GM12874 (cell line): ENCODE results near the gene METTL9.

ENCODE experiments used
- TF ChIP-seq, protein P1 (sequence below): IDR thresholded peaks from 2 replicates; pipeline ENCODE4 v1.5.1; 2011; ENCODE audit warnings: low read depth, mild to moderate bottlenecking, control low read depth, low read length, moderate library complexity; ENCODE audit not compliant: insufficient read depth

METTL9 gene

DNA sequence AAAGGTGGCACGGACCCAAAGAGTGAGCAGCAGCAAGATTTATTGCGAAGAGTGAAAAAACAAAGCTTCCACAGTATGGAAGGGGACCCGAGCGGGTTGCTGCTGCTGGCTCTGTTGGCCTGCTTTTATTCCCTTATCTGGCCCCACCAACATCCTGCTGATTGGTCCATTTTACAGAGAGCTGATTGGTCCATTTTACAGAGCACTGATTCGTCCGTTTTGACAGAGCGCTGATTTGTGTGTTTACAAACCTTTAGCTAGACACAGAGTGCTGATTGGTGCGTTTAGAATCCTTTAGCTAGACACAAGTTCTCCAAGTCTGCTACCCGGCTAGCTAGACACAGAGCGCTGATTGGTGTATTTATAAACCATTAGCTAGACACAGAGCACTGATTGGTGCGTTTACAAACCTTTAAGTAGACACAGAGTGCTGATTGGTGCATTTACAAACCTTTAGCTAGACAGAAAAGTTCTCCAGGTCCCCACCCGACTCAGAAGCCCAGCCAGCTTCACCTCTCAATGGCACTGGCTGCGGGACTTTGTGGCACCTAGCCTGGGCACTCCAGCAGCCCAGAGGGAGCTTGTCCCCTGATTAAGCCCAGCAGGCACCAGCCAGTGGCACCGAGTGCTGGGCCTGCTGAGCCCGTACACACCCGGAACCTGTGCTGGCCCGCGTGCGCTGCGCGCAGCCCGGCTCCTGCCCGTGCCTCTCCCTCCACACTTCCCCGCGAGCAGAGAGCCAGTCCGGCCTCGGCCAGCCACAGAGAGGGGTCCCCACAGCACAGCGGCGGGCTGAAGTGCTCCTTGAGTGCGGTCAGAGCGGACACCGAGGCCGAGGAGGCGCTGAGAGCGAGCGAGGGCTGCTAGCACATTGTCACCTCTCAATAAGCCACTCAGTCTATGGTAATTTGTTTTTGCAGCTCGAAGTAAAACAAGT is 37.9 kb downstream of the METTL9 start:
- TF ChIP-seq, protein P1, sequence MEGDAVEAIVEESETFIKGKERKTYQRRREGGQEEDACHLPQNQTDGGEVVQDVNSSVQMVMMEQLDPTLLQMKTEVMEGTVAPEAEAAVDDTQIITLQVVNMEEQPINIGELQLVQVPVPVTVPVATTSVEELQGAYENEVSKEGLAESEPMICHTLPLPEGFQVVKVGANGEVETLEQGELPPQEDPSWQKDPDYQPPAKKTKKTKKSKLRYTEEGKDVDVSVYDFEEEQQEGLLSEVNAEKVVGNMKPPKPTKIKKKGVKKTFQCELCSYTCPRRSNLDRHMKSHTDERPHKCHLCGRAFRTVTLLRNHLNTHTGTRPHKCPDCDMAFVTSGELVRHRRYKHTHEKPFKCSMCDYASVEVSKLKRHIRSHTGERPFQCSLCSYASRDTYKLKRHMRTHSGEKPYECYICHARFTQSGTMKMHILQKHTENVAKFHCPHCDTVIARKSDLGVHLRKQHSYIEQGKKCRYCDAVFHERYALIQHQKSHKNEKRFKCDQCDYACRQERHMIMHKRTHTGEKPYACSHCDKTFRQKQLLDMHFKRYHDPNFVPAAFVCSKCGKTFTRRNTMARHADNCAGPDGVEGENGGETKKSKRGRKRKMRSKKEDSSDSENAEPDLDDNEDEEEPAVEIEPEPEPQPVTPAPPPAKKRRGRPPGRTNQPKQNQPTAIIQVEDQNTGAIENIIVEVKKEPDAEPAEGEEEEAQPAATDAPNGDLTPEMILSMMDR, result no peak

- TF ChIP-seq, protein P1, result no peak
These were observed 39.2 kb downstream of the METTL9 start for GRCh38 chr16:21638573-21638975.

DNA sequence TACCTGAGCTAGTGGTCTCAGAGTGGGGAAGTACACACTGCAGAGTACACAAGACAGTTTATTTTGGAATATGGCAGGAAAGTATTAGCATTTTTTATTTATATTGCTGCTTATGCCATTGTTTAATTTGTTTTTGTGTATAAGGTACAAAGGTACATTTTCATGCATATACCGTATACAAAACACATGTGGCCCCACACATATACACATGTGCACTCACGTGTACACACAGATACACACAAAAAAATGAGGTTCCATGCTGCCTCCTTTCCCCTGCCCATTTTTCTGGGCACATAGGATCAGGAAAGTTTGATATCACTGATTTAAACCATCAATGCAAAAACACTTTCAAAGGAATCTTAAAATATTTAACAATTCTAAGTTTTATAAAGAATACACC is 40.1 kb downstream of the METTL9 start:
- TF ChIP-seq, protein P1, result no peak

DNA sequence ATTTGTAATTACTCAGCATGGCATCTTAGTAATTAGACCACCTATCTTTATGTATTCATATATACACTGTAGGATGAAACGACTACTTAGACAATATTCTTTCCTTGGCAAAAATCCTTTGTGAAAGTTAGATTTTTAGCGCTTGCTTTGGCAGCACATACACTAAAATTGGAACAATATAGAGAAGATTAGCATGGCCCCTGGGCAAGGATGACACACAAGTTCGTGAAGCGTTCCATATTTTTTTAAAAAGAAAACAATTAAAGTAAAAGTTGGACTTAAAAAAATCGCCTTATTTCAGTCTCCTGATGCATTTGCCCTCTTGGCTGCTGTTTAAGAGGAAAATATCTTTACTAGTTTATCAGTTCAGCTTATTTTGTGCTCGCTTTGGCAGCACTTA is 42.5 kb downstream of the METTL9 start:
- TF ChIP-seq, protein P1, result no peak

- TF ChIP-seq, protein P1, result no peak
These were observed 43.5 kb downstream of the METTL9 start for GRCh38 chr16:21642861-21643260.

- TF ChIP-seq, protein P1, result no peak
These were observed 44.4 kb downstream of the METTL9 start for GRCh38 chr16:21643785-21644184.

GRCh38 chr16:21644674-21645073 is 45.3 kb downstream of the METTL9 start:
- TF ChIP-seq, protein P1, result no peak
